Colonic mucosa (tissue), 4 donors: ENCODE measurements around the gene RUNDC3A. TPM values are rescaled to one million over a fixed set of nuclear protein-coding genes. Genes with fewer than 3 reads are reported as not detected.

ENCODE experiments used
- DNase-seq: peaks from one replicate; pipeline ENCODE4 v3.0.0-alpha.2; 2020
- H3K27ac ChIP-seq: fragments of 200-600 bp; one replicate; pipeline ENCODE4 v1.8.0; 2021
- H3K27me3 ChIP-seq: fragments of 200-600 bp; one replicate; pipeline ENCODE4 v1.8.0; 2021
- H3K36me3 ChIP-seq: fragments of 200-600 bp; one replicate; pipeline ENCODE4 v1.8.0; 2021
- H3K4me1 ChIP-seq: fragments of 200-600 bp; one replicate; pipeline ENCODE4 v1.8.0; 2021; ENCODE audit warnings: mild to moderate bottlenecking
- H3K4me3 ChIP-seq: fragments of 200-600 bp; one replicate; pipeline ENCODE4 v1.8.0; 2021
- H3K9ac ChIP-seq, 2 donors: one replicate each; pipeline ENCODE4 v1.7.0; 2013; ENCODE audit warnings: control low read depth in 2 of 2, low read depth in 2 of 2, low read length in 2 of 2
- H3K9me3 ChIP-seq: fragments of 200-600 bp; one replicate; pipeline ENCODE4 v1.8.0; 2021
- CTCF ChIP-seq: fragments of 200-600 bp; IDR thresholded peaks from one replicate; pipeline ENCODE4 v1.8.0; 2022; ENCODE audit warnings: antibody characterized with exemption, mild to moderate bottlenecking
- intact Hi-C: fragments of 100-400 bp; cut with DNase I; formaldehyde crosslinking; loops from one replicate; pipeline ENCODE4 v1.14.1; 2022
- total RNA-seq, 2 donors: library from RNA; stranded (reverse); fragmentation: NEBNext Ultra II Directional in 1 of 2; extraction: Animal tissue kit (Norgen Biotek cat#: 25700) in 1 of 2; gene quantifications; one replicate each; pipeline ENCODE4 v1.2.1, GENCODE V29; 2021
- donor health status: healthy.
- donor health status: DM: no; HTN: no; CAD: no.
- donor health status: DM: no; HTN: no; CAD: no.

RUNDC3A gene
- total RNA-seq, 2 donors from 2014 or later: 0.52 to 1.4 TPM

- TF ChIP-seq CTCF: no peak
- no peaks in the 10 kb centered on the region for H3K4me1 ChIP-seq
- no peak for DNase-seq
- no peak overlapping the region for H3K9ac ChIP-seq
- intact Hi-C loops: no loop called here
- H3K27ac ChIP-seq: no peak overlapping the region
- H3K9me3 ChIP-seq: no peaks in the 10 kb centered on the region
- H3K27me3 ChIP-seq: peaks cover 36% of the 10 kb centered on the region
- no peak overlapping the region for H3K4me3 ChIP-seq
- no peaks in the 10 kb centered on the region for H3K36me3 ChIP-seq
Observed at GRCh38 chr17:44311562-44312181, 3.3 kb downstream of the RUNDC3A start.

DNA sequence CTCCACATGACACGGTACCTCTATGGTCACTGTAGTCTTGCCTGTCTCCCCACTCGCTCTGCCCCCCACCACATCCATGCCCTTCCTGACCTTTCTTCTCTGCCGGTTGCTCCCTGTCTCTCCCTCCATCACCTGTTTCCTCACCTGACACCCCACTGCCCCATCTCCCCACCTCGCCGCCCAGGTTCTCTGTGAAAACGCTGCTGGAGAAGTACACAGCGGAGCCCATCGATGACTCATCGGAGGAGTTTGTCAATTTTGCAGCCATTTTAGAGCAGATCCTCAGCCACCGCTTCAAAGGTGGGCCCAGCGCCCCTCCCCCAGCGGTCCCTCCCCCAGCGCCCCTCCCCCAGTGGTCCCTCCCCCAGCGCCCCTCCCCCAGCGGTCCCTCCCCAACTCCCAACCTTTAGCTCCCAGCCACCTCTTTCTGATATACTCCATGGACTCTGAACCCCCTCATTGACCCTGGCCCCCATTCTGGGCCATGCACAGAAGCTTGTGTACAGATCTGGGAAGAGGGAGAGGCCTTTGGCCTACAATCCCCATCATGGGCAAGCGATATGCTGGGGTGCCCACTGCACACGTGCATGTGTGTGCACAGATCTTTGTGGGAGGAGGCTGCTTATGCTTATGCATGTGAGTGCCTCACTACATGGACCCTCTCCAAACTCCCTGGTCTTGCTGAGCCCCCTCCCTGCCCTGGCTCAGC lies 4.1 kb downstream of the RUNDC3A start:
- Histone ChIP-seq H3K36me3 (no peaks in the 10 kb centered on the region), H3K27me3 (peaks cover 31% of the 10 kb centered on the region), H3K27ac (no peak overlapping the region), H3K9me3 (no peaks in the 10 kb centered on the region), H3K4me1 (no peaks in the 10 kb centered on the region), H3K9ac (no peak overlapping the region), H3K4me3 (no peak overlapping the region)
- no peak for DNase-seq
- no peak for TF ChIP-seq CTCF
- intact Hi-C loops: no loop called here

DNA sequence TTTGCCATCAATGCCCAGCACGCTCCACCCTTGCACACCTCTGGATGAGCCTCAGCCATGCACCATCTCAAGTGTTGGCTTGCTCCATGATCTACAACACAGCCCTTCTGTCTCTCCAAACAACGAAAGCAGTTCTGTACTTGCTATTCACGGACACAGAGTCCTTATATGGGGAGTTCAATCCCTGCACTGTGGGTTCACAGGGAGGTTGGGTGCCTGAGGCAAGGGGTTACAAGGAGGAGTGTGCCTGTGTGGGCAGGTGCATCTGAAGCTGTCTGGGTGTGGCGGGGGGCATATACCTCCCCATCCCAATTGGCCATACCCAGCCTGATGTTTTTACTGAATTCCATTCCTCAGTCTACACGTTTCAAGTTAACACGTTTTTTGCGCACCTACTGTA lies 5.6 kb downstream of the RUNDC3A start:
- H3K27ac ChIP-seq: no peak overlapping the region
- H3K9me3 ChIP-seq: no peaks in the 10 kb centered on the region
- no peak overlapping the region for H3K4me3 ChIP-seq
- H3K9ac ChIP-seq: no peak overlapping the region
- DNase-seq: no peak
- intact Hi-C loops: no loop called here
- H3K36me3 ChIP-seq: no peaks in the 10 kb centered on the region
- TF ChIP-seq CTCF: no peak
- peaks cover 32% of the 10 kb centered on the region for H3K27me3 ChIP-seq
- H3K4me1 ChIP-seq: no peaks in the 10 kb centered on the region

- Histone ChIP-seq H3K9me3 (no peaks in the 10 kb centered on the region), H3K9ac (no peak overlapping the region), H3K4me3 (no peak overlapping the region), H3K36me3 (no peaks in the 10 kb centered on the region), H3K27me3 (peaks cover 32% of the 10 kb centered on the region), H3K27ac (no peak overlapping the region), H3K4me1 (no peaks in the 10 kb centered on the region)
- no peak for TF ChIP-seq CTCF
- intact Hi-C loops: no loop called here
- DNase-seq: no peak
Observed at GRCh38 chr17:44314524-44314868, 6.1 kb downstream of the RUNDC3A start.

DNA sequence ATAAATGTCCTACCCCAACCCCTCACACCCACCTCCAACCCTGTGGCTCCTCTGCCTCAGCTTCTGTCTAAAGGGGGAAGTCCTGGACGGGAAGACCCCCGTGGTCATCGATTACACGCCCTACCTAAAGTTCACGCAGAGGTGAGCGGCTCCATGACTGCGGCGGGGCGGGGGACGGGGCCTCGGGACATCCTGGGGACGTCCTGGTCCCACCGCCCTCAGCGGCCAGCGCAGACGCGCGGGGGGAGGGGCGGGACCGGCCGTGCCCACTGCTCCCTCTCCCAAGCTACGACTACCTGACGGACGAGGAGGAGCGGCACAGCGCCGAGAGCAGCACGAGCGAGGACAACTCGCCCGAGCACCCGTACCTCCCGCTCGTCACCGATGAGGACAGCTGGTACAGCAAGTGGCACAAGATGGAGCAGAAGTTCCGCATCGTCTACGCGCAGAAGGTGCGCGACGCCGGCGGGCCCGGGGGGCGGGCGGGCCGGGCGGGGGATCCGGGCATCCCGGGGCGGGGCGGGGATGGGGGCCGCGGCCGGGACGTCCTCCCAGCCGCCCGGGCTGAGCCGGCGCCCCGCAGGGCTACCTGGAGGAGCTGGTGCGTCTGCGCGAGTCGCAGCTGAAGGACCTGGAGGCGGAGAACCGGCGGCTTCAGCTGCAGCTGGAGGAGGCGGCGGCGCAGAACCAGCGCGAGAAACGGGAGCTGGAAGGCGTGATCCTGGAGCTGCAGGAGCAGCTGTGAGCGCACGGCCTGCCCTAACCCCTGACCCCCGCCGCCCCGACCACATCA lies 6.7 kb downstream of the RUNDC3A start:
- Histone ChIP-seq H3K4me3 (no peak overlapping the region), H3K36me3 (no peaks in the 10 kb centered on the region), H3K9ac (no peak overlapping the region), H3K9me3 (no peaks in the 10 kb centered on the region), H3K27me3 (peaks cover 32% of the 10 kb centered on the region), H3K27ac (no peak overlapping the region), H3K4me1 (no peaks in the 10 kb centered on the region)
- no peak for DNase-seq
- intact Hi-C loops: no loop called here
- TF ChIP-seq CTCF: no peak
